NCI-H2081 (cell line): ENCODE measurements around the gene JARID2.

ENCODE experiments used
- DNase-seq, 2 experiments: peaks; one replicate each; lab custom pipeline; 2025; lab: John Stamatoyannopoulos, UW

The JARID2 gene

DNA sequence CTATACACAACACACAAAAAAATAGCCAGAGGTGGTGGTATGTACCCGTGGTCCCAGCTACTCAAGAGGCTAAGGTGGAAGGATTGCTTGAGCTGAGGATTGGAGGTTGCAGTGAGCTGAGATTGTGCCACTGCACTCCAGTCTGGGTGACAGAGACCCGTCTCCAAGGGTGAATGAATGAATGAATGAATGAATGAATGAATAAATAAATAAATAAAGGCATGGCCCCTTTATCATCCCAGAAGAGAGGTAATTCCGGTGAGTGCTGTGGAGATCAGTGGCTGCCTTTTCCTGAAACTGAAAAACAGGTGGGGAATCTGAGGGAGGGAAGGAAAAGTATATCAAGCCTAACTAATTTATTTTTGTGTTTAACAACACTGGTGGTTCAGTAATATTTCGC, 90.0 kb downstream of the JARID2 start:
- DNase-seq = no peak

DNA sequence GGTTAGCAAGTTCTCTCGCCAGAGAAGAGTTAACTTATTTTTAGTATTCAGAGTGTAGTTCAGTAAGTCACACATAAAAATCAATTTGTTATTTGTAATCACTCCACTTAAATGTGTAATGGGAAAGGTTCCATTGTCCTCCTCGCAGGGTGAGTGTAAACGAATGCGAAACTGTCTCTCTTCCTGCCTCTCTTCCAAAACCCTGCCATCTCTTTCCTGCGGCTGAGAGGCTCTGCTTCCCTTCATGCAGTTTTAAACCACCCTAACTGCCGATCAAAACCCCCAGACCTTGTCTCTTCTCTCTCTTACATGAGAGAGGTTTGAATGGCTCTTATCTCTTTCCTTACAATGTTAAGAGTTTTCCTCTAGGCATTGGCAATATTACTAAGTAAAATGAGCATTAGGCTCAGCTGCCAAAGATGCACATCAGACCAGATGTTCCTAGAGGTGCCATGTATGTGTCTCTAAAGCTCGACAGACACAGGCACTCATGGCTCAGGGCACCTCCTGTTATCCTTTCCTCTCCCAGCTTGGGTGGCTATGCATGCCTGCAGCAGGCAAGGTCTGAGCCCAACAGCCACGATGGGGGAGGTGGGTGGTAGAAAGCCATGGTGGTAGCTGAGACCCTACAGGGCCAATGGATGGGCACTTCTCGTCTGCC, 91.2 kb downstream of the JARID2 start:
- no peak for DNase-seq

DNA sequence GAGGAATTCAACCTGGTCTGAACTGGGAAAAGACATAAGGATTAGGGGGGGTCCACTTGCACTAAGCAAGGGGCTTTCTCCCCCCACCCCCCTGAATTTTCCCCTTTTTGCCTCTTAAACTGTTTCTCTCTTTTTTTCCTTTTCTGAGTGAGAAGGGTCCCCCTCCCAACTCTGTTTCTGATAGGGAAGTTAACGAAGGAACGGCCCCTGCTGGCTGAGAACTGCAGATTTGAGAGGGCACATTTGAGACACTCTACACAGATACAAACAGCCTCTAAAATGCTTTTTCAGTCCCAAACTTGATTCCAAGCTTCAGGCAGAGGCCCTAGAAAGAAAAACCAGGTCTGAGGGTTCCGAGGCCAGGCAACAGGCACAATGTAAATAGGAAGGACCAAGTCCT, 91.7 kb downstream of the JARID2 start:
- no peak for DNase-seq

DNA sequence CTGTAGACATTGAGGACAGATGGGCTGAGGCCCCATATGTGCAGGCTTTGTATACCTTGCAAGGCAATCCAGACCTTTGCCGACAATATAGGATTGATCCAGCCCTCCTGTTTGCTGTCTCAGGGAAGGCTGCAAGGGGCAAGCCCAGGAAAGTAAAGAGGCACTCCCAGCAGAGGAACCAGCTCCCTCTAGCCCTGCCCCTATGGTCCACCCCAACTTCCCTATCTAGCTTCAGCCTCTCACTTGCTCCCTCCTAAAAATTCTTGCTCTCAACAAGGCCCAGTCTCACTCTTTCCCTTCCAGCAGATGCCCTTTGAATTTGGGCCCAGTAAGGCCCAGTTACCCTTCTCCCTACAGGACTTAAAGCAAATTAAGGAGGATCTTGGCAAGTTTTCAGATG, 92.6 kb downstream of the JARID2 start:
- DNase-seq = no peak

DNA sequence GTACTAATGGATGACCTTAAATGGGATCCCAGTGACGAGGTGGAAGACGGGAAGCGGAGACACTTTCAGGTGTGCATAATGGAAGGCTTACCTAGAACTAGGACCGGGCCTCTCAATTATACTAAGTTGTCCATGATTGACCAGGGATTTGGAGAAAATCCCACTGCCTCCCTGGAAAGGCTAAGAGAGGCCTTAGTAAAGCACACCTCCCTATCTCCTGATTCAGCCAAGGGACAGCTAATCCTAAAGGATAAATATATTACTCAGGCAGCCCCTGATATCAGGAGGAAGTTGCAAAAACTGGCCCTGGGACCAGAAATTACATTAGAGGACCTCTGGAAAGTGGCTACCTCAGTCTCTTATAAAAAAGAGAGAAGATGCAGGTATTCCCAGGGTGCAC, 93.2 kb downstream of the JARID2 start:
- no peak for DNase-seq

DNA sequence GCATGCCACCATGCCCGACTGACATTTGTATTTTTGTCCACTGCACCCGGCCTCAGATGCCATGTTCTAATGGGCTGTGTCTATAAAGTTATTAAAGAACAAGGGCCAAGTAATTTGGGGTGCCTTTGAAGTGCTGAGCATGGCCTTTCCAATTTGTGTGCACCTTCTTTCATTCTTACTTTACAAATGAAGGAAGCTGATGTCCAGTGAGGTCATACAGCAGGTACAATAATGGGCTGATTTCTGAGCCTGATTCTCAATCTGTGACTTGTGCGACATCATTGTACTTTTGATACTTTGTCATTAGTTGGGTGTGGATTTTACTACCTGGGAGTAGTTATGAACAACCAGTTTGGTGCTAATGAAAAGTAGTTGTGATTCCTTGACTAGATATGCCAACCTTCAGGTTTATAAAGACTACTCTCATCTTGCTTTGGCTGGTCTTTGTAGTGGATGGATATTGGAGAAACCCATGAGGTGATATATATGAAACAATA, 94.3 kb downstream of the JARID2 start:
- DNase-seq = no peak

DNA sequence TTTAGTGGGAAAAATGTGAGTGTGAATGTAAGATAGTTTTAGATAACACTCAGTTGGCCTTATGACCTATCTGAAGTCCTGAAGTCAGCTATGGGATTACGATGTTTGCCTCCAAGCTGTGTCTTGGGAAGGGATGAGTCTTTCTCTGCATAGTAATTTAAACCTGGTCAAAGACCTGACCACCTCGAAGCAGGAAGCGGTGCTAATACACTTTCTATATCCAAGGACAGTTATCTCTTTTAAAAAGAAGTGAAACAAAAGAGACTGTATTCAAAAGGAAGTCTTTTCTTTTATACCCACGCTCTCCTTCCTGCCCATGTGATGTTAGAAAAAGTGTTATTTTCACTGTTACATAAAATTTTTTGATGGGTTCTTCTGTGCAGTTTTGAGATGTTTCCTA, 94.9 kb downstream of the JARID2 start:
- no peak for DNase-seq

DNA sequence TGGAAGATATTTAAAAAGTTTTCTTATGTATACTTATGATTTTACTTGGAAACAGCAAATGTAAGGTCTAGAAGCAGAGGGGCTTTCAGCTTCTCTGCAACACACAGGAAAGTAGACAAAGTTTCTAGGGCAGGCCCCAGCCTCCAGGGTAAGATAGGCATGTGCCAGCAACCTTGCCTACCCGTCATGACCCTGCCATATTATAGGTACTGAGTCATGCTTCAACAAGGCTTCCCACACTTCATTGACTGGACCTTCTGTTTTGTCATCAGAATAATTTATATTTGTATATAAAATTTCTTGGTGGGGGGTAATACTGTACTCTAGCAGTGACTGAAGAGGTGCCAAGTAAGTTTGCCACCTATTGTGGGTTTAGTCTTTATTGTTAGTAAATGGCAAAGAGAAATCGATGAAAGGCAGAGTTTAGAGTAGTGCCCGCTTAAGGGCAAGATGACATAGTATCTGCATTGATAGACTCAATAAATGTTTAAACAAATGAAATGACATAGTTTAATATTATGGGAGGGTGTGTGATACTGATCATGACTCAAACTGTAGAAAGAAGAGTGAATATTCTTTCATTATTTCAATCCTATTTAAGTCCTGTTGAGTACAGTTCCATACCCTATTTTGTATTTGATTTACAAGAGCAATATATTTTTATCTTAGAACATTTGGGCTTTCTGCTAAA, 95.6 kb downstream of the JARID2 start:
- DNase-seq = no peak

DNA sequence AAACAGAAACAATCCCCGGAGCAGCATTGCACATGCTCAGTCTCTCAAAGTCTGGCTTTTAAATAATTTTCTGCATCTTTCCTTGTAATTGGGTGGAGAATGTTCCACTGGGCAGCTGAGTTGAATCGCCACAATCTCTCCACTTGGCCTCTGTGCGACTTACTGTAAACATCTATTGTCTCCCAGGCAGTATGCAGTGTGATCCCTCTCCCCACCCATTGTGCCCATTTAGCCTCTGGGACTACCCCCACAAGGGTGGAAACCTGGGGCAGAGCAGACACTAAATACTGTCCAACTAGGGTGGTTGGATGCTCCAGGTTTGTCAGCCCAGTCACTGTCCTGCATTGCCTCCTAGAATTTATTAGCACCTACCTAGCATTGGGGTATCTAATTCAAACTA, 96.2 kb downstream of the JARID2 start:
- DNase-seq = no peak

DNA sequence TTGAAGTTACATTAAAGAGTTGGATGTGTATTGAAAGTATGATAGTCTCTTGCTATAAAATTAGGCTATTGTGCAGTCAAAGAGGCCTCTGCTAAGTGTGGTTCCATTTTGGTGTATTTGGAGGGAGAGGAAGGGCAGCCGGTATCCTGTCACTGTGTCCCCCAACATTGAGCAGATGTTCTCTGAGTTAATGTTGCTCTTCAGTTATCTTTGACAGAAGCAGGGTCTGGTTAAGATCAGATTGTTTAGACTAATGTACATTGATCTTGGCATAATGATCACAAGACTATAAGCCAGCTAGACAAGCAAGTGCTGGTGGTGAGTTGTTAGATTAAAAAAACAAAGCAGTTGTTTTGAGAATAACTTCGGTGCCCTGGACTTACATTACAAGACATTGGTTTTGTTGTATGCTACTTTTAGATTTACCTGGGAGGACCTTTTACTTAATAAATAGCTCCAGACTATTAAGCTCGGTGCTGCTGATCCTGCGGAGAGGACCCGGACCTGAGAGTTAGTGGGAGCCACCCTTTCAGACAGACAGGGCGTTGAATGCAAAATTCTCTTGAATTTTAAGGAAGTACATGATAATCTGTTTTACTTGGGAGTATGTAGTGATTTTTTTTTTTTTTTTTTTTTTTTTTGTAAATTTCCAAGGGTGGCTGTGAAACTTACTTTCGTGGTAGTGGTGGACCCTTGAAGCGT, 97.8 kb downstream of the JARID2 start:
- no peak for DNase-seq

DNA sequence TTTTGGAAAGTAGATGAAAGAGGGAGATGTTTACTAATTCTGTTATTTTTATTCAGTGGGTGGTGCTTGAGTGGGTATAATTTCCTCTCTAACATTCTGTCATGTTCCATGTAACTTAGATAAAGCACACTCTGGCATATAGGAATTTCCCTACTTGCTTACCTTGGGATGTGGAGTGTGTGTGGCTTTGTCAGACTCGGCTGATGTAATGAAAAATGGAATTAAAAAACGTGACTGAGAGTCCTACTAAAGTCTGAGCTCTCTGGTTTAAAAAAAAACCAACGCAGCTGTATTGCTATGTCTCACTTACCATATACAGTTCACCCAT, 98.3 kb downstream of the JARID2 start:
- no peak for DNase-seq

DNA sequence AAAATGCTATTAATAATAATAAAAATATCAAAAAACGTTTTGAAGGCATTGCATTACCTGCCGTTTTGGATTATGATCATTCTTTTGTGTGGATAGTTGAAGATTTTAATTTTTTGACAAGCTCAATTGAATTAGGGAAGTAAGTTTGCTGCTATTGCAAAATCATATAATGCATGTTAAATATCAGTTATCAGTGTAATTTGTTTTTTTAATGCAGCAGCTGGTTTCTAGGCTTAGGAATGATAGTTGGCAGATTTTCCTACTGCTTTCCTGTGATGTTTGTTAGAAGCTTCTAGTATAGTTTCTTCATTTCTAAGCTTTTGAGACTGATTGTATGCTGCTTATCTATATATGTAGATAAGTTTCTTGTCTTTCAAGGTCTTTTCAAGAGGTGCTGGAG, 99.0 kb downstream of the JARID2 start:
- no peak for DNase-seq

DNA sequence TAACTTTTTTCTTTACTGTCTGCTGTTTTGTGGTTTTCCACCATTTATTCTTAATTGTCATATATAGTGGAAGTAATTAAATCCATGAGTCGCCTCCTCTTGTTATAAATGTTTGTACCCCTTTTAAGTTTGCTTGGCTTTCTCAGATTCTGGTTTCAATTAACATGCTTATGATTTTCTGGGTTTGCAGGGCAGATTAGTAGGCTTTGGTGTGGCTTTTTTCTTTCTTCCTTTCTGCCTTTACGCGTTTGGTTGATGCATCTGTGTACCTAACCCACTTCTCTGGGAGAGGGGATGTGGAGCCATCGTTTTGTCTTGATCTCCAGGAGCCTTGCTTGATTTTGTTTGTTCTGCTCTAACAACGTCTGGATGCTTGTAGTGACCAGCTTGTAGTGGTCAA, 100.4 kb downstream of the JARID2 start:
- DNase-seq = no peak

DNA sequence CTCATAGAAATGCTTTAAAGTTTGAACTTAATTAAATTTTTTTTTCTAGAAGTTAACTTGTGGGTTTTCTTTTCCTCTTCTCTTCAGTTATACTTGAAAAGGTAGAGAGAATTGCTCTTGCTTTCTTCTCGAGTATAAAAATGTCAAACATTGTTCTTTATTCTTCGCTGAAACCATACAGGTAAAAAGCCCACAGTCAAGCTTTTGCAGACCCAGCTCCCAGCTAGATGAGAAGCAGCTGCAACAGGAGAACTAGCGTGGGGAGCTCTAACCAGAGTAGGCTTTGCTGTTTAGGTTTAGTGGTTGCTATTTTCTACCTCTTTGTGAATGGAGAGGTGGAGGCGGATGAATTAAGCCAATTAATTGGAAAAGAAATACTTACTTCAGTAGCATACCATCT, 102.7 kb downstream of the JARID2 start:
- DNase-seq = no peak

DNA sequence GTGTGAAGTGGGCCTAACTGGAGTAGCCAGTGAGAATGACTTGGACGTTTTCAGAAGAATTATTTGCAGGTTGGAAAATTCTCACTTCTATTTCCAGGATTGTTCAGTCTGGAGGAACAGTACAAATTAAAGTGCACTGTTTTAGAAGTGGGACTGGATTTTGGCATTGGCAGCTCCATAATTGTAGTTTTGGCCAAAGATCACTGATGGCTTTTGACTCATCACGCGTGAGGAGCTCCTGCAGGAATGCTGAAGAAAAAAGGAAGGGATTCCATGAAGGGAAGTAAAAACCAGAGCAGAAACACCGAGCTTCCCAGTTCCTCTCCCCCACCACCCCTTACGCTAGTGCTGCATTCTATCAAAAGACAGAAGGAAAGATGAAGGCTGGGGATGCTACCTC, 103.5 kb downstream of the JARID2 start:
- DNase-seq = no peak

DNA sequence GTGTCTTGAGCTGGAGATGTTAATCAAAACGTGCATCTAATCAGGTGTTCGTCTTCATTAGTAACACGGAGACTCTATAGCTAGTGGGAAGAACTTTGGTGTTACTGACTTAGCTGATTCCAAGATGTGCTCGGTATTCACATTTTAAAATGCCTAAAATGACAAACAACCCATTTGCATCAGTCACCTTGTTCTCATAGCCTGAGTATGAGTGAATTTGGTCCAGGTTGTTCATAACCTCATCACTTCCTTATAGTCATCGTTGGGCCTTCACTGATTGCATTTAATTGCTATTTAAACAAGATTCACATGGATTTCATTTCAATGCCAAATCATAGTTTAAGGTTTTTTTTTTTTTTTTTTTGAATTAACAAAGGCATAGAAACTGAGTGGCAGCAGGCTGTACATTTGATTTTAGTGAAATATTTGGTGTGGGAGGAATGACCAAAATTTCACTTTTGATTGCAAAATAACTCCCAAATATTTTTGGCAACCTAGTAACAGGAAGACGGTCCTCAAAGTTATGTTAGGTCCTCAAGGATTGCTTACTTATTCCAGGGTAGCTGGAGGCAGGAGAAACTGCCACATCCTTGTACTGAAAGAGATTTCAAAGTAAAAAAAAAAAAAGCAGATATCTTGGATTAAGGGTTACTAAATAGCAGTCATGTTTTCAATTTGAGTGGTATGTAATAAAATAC, 104.7 kb downstream of the JARID2 start:
- DNase-seq = peak in 1 of 2 experiments; percentile 19

DNA sequence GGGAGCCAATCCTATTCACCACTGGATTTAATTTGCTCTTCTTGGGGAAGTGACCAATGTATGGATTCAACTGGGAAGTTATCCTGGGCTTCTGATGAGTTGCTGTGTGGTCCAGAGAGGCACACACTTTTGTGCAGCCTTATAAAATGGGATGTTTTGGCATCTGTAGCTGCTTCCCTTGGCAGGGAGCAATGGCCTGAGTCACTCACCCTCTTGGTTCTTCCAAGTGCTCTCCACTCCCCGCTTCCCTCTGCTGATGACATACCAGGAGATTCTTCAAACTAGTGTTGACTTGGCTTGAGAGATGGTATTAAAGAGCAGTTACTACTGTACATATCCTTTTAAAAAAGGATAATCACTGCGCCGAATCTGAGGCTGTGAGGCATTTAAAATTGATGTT, 105.8 kb downstream of the JARID2 start:
- no peak for DNase-seq

DNA sequence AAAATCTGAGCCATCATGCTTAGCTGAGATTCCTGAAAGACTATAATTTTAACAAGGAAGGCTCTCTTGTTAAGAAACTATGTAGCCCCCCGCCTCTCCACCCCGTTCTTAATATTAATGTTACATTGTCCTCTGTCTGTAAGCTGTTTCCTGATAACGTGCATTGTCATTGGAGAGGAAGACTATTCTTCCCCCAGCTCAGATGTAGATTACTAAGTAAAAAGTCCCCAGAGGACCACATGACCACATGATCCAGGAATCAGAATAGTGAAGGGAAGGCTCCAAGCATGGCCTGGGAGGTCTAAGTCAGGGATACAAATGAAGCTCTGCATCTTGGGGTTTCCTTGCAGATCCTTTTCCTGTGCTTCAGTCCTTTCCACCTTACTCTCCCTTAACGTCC, 106.4 kb downstream of the JARID2 start:
- DNase-seq = no peak

DNA sequence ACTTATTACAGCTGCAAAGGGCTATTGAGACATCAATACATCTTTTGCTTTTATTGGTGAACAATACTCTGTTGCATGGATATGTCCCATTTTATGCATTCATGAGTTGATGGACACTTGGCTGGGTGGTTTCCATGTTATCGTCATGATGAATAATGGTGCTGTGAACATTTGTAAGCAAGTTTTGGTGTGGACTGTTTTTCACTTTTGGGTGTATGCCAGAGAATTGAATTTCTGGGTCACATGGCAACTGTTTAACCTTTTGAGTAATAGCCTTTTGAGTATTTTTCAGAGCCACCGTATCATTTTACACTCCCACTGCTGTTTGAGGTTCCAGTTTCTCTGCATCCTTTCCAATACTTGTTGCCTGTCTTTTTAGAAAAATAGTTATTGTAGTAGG, 107.0 kb downstream of the JARID2 start:
- peak in 1 of 2 experiments; percentile 45 for DNase-seq

DNA sequence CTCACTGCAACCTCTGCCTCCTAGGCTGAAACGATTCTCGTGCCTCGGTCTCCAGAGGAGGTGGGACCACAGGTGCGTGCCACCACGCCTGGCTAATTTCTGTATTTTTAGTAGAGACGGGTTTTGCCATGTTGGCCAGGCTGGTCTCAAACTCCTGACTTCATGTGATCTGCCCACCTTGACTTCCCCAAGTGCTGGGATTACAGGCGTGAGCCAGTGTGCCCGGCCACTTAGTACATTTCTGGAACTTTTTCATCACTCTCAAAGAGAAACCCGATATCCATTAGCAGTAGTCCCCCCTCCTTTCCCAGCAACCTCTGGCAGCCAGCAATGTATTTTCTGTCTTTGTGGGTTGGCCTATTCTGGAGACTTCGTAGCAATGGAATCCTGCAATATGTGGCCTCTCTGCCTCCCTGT, 109.8 kb downstream of the JARID2 start:
- no peak for DNase-seq

DNA sequence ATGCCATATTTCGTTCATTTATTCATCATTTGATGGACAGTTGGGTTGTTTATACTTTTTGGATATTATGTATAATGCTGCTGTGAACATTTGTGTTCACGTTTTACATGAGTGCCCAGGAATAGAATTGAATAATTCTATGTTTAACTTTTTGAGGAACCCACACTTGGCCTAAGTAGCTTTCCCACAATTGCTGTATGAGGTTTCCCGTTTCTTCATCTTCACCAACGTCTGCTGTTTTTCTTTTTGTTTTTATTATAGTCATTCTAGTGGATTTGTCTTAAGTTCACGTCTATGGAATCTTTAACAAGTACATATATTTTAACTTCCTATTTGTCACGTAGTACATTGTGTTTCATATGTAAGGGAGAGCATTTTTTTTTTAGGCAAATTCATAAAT, 110.3 kb downstream of the JARID2 start:
- DNase-seq = no peak

DNA sequence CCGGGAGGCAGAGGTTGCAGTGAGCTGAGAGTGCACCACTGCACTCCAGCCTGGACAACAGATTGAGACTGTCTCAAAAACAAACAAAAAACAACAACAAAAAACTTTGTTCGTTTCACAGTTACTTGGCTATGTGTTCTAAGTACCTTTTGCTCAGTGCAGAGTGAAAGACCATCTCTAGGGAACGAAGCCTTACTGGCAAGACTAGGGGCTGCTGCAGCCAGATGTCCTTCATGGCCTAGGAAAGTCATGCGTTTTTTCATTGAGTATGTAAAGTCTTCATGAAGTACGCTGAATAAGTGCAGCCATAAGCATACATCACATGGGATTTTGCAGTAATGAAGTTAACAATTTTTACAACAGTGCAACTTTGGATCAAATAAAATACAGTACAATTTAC, 111.1 kb downstream of the JARID2 start:
- no peak for DNase-seq

DNA sequence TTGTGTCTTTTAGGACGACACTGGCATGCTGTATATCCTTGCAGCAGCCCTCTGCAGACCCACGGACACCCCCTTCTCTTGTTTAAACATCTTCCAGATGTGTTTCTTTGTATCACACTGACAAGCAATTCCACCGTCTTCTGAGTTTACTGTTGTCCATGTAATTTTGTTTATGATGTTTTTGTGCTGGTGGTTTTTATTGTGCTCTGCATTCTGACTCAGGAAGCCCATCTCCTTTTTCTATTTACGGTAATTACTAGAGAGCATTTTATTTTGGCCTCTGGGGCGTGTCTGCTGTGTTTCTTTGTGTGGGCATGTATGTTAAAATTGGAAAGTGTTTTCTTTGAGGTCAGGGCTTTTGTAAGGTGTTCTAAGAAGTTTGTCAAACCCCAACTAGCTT, 111.9 kb downstream of the JARID2 start:
- DNase-seq = no peak
